Gastrocnemius medialis (tissue), 4 donors: ENCODE data around the gene ABCA6.

ENCODE experiments used
- CTCF ChIP-seq, 5 experiments: fragments of 450-650 bp in 3 of 5; fragments of 200-600 bp in 2 of 5; sonication (generic) in 2 of 5; IDR thresholded peaks in 4 of 5; conservative IDR thresholded peaks in 1 of 5; 1 replicate in 4 of 5; 2 replicates in 1 of 5; pipeline ENCODE4 v1.5.1; 2016 to 2019; ENCODE audit warnings: antibody characterized with exemption in 5 of 5, mild to moderate bottlenecking in 3 of 5, moderate library complexity in 3 of 5
- POLR2A ChIP-seq, 2 donors: fragments of 450-650 bp; IDR thresholded peaks; one replicate each; pipeline ENCODE4 v1.6.1; 2017; ENCODE audit warnings: antibody characterized with exemption in 2 of 2, mild to moderate bottlenecking in 2 of 2, moderate library complexity in 2 of 2

- TF ChIP-seq CTCF (IDR thresholded peaks at IDR 0.05 in 4 of 5, conservative IDR thresholded peaks at IDR 0.05 in 1 of 5) (no peak), POLR2A (IDR thresholded peaks at IDR 0.05) (no peak)
These were observed 75.2 kb downstream of the ABCA6 start for GRCh38 chr17:69066482-69066881.
